Measurements from ENCODE around the gene MIPOL1. TPM values are rescaled to one million over a fixed set of nuclear protein-coding genes. Genes with fewer than 3 reads are reported as not detected.
A peak's percentile ranks its signal among the peaks of the same experiment; 100 is the strongest.

MIPOL1 gene
- total and polyA plus RNA-seq, 8 donors: 2.4 to 9.0 (median 6.4) TPM

DNA sequence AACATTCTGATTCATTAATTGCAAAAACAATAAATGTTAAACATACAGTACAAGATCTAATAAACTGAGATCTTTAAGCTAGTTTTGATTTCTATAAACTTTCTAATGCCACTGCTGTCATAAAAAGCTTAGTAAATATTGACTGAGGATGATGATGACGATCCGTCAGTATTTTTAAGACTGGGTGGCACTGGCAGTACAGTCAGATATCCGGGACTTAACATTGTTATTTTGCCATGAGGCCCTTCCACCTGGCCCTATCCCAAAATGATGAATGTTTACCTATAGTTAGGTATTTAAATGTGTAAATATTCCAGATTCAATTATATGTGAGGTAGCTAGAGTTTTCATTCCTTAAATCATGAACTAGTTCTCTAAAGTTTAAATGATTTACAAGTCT is 238.8 kb downstream of the MIPOL1 start:
- DNase-seq: no peak
- Histone ChIP-seq H3K9me3 (no peaks in the 10 kb centered on the region), H3K36me3 (no peaks in the 10 kb centered on the region), H3K27me3 (no peaks in the 10 kb centered on the region), H3K4me1 (peaks cover 0 to 4% (median 0%) of the 10 kb centered on the region in 3 donors), H3K4me3 (no peak overlapping the region), H3K27ac (no peak overlapping the region)
- intact Hi-C loops (cut with DNase I): no loop called here
- peak; percentile 29 for FAIRE-seq
- TF ChIP-seq, protein P1, sequence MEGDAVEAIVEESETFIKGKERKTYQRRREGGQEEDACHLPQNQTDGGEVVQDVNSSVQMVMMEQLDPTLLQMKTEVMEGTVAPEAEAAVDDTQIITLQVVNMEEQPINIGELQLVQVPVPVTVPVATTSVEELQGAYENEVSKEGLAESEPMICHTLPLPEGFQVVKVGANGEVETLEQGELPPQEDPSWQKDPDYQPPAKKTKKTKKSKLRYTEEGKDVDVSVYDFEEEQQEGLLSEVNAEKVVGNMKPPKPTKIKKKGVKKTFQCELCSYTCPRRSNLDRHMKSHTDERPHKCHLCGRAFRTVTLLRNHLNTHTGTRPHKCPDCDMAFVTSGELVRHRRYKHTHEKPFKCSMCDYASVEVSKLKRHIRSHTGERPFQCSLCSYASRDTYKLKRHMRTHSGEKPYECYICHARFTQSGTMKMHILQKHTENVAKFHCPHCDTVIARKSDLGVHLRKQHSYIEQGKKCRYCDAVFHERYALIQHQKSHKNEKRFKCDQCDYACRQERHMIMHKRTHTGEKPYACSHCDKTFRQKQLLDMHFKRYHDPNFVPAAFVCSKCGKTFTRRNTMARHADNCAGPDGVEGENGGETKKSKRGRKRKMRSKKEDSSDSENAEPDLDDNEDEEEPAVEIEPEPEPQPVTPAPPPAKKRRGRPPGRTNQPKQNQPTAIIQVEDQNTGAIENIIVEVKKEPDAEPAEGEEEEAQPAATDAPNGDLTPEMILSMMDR (IDR thresholded peaks at IDR 0.05): no peak
- ATAC-seq: no peak
- 26 to 28% methylated on average over 3 of the region's 3 CpGs for WGBS, 2 donors

DNA sequence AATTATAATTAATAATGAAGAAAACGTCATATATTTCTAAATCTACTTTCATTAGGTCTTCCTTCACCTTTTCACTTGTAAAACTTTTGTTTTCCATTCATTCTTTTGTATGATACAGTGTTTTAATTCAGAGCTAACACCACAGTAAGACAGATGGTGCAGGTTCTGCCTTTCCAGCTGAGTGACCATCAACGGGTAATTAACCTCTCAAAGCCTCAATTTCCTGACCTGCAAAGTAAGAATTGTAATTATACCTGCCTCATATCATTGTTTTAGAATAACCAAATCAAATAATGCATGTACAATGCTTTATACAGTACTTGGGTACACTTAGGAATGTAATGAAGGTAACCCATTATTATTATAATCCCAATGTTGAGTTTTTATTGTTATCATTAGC is 239.8 kb downstream of the MIPOL1 start:
- H3K4me1 ChIP-seq: peaks cover 0 to 4% (median 0%) of the 10 kb centered on the region in 3 donors
- 74 to 80% methylated on average over 2 of the region's 2 CpGs for WGBS, 2 donors
- intact Hi-C loops (cut with DNase I): no loop called here
- TF ChIP-seq, protein P1 (IDR thresholded peaks at IDR 0.05): no peak
- no peaks in the 10 kb centered on the region for H3K27me3 ChIP-seq
- no peak overlapping the region for H3K4me3 ChIP-seq
- DNase-seq (no peak), ATAC-seq (peak in 1 of 4 donors; percentile 35), FAIRE-seq (no peak)
- no peak overlapping the region for H3K27ac ChIP-seq
- H3K9me3 ChIP-seq: no peaks in the 10 kb centered on the region
- H3K36me3 ChIP-seq: no peaks in the 10 kb centered on the region

DNA sequence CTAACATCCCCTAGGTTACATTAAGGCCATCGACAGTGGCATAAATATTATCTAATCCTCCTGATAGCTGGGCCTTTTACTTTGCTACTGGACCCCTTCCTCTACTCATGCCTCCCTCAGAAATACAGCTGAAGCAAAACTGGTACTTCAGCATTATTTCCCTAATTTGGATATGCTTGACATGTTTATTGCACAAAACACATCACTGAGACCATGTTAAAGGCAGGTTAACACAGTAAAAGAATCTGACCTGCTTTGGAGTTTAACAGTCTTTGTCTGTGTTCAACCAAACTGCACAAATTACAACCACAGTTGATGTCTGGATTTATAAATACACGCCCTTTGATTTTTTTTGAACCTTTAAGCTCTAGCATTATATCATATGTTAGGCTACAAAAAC is 240.7 kb downstream of the MIPOL1 start:
- Histone ChIP-seq H3K27me3 (no peaks in the 10 kb centered on the region), H3K9me3 (no peaks in the 10 kb centered on the region), H3K27ac (no peak overlapping the region), H3K4me1 (peaks cover 0 to 4% (median 0%) of the 10 kb centered on the region in 3 donors), H3K4me3 (no peak overlapping the region), H3K36me3 (no peaks in the 10 kb centered on the region)
- ATAC-seq (no peak), DNase-seq (no peak), FAIRE-seq (no peak)
- WGBS, 2 donors: 86 to 91% methylated on average over 2 of the region's 2 CpGs
- intact Hi-C loops (cut with DNase I): no loop called here
- TF ChIP-seq, protein P1 (IDR thresholded peaks at IDR 0.05): no peak

DNA sequence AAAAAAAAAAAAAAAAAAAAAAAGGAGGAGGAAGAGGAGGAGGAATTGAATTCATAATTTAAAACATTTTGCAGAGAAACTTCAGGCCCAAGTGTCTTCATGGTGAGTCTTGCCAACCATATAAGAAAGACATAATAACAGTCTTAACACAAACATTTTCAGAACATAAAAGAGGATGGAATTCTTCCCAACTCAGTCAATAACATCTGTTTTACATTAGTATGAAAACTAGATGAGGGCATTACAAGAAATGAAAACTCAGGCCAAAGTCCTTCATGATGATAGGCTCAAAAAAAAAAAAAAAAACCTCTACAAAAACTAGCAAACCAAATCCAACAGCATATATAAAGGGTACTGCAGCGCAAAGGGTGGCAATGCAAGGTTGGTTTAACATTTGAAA is 245.7 kb downstream of the MIPOL1 start:
- DNase-seq: no peak
- ATAC-seq: no peak
- Histone ChIP-seq H3K27me3 (no peaks in the 10 kb centered on the region), H3K36me3 (no peaks in the 10 kb centered on the region), H3K4me3 (no peak overlapping the region), H3K4me1 (no peaks in the 10 kb centered on the region), H3K27ac (no peak overlapping the region), H3K9me3 (no peaks in the 10 kb centered on the region)
- TF ChIP-seq, protein P1 (IDR thresholded peaks at IDR 0.05): no peak
- 96 to 98% methylated on average over 1 of the region's 1 CpG for WGBS, 2 donors
- no peak for FAIRE-seq
- intact Hi-C loops (cut with DNase I): no loop called here

DNA sequence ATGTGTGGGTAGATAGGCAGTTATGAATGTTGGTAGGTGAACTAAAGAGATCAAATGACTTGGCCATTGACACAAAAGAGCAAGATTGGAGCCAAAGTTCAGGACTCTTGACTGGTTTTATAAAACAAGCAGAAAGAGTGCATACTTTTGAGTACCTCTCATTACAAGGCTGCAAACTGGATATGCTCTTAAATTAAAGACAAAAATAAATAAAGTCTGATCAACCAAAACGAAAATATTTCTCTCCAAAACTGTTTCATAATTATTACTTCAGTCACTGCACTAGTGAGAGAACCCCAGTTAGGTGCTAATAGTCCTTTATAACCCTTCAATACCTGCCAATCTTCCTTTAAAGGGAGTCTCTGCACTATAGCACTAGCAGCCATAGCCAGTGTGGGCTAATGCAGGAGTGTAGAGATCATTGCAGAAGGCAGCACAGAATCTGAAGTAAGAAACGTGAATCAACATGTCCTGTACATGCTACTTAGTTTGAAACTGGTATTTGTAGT is 250.2 kb downstream of the MIPOL1 start:
- H3K27ac ChIP-seq: no peak overlapping the region
- WGBS, 2 donors: 43 to 48% methylated on average over 2 of the region's 2 CpGs
- FAIRE-seq: no peak

More for the DNA sequence above, 250.2 kb downstream of the MIPOL1 start:
- Histone ChIP-seq H3K9me3 (no peaks in the 10 kb centered on the region), H3K4me1 (peaks cover 0 to 4% (median 0%) of the 10 kb centered on the region in 3 donors), H3K4me3 (no peak overlapping the region), H3K36me3 (no peaks in the 10 kb centered on the region), H3K27me3 (no peaks in the 10 kb centered on the region)
- ATAC-seq (no peak), DNase-seq (no peak)
- intact Hi-C loops (cut with DNase I): no loop called here
- TF ChIP-seq, protein P1 (IDR thresholded peaks at IDR 0.05): no peak
